GM12878 (cell line): ENCODE data around the gene TDRD9. TPM values are rescaled to one million over a fixed set of nuclear protein-coding genes. Genes with fewer than 3 reads are reported as not detected.

Experiments
- ATAC-seq: fragments of 200-7000 bp; cut with Tn5 transposase; 3 replicates; pipeline ENCODE4 v1.9.1; 2020; ENCODE audit warnings: mild to moderate bottlenecking, moderate library complexity
- BruUV-seq: library from RNA; stranded (reverse); fragments of 400-500 nt; replicated peaks from 2 replicates; lab custom pipeline; 2021; lab: Mats Ljungman, UMichigan
- CTCF ChIA-PET: fragments of 300-600 bp; sonication (Branson Sonifier 250); formaldehyde crosslinking; extraction: SDS; loops from one replicate; lab custom pipeline; 2021; ENCODE audit warnings: inconsistent platforms; lab: Yijun Ruan, JAX
- POLR2A ChIA-PET: fragments of 350-600 bp; formaldehyde crosslinking; extraction: SDS; loops from one replicate; lab custom pipeline; 2021; ENCODE audit warnings: inconsistent platforms; lab: Charles Lee
- RAD21 ChIA-PET: fragments of 300-600 bp; sonication (Branson Sonifier 250); formaldehyde crosslinking; loops from one replicate; lab custom pipeline; 2023; ENCODE audit warnings: antibody characterized with exemption; ENCODE audit not compliant: unreplicated experiment; lab: Charles Lee
- SMC1A ChIA-PET: fragments of 300-600 bp; sonication (Branson Sonifier 250); formaldehyde crosslinking; loops from one replicate; lab custom pipeline; 2023; ENCODE audit not compliant: unreplicated experiment, uncharacterized antibody; lab: Charles Lee
- DNase-seq: peaks from one replicate; pipeline ENCODE4 v3.0.0-alpha.2; 2011; ENCODE audit warnings: low read depth, low spot score
- FAIRE-seq: peaks from 3 replicates; lab custom pipeline; 2011; peaks lifted over from hg19 to GRCh38; lab: Jason Lieb, UNC
- H2AFZ ChIP-seq: 2 replicates; pipeline ENCODE4 v1.6.0; 2011; ENCODE audit warnings: low read depth, low read length, control low read depth; ENCODE audit not compliant: control insufficient read depth
- H3K27ac ChIP-seq: 2 replicates; pipeline ENCODE4 v1.5.1; 2011; ENCODE audit warnings: control low read depth; ENCODE audit not compliant: control insufficient read depth, insufficient read depth
- H3K27me3 ChIP-seq, 2 experiments: replicated peaks in 1 of 2; 2 replicates each; pipeline versions ENCODE4 v1.6.0 to v1.6.1; 2011; ENCODE audit warnings: low read length in 1 of 2; ENCODE audit not compliant: control insufficient read depth in 2 of 2, insufficient read depth in 2 of 2
- H3K36me3 ChIP-seq, 2 experiments: 2 replicates each; pipeline ENCODE4 v1.5.1; 2011; ENCODE audit warnings: low read length in 1 of 2; ENCODE audit not compliant: control insufficient read depth in 2 of 2, insufficient read depth in 2 of 2
- H3K4me1 ChIP-seq: 2 replicates; pipeline ENCODE4 v1.6.1; 2011; ENCODE audit warnings: mild to moderate bottlenecking, low read length, moderate library complexity, mixed read lengths; ENCODE audit not compliant: control insufficient read depth, insufficient read depth
- H3K4me2 ChIP-seq: 2 replicates; pipeline ENCODE4 v1.6.0; 2011; ENCODE audit warnings: control low read depth; ENCODE audit not compliant: control insufficient read depth, insufficient read depth
- H3K4me3 ChIP-seq: fragments of 200-600 bp; sonication (generic); 2 replicates; pipeline ENCODE4 v1.5.1; 2016
- H3K79me2 ChIP-seq: 2 replicates; pipeline ENCODE4 v1.6.0; 2011; ENCODE audit warnings: low read length; ENCODE audit not compliant: control insufficient read depth, insufficient read depth
- H3K9ac ChIP-seq: 2 replicates; pipeline ENCODE4 v1.8.0; 2011; ENCODE audit warnings: low read length, control low read depth, mixed read lengths; ENCODE audit not compliant: control insufficient read depth, insufficient read depth
- H3K9me3 ChIP-seq: replicated peaks from 3 replicates; pipeline ENCODE4 v1.5.1; 2011; ENCODE audit warnings: mild to moderate bottlenecking, low read length; ENCODE audit not compliant: control insufficient read depth, insufficient read depth
- H4K20me1 ChIP-seq: 2 replicates; pipeline ENCODE4 v1.6.0; 2011; ENCODE audit not compliant: control insufficient read depth, insufficient read depth
- ESRRA ChIP-seq: IDR thresholded peaks from 2 replicates; pipeline ENCODE4 v1.6.1; 2012; ENCODE audit warnings: mild to moderate bottlenecking, low read length, improper control_type of control experiment
- GATAD2B ChIP-seq: fragments of 450-650 bp; conservative IDR thresholded peaks from 2 replicates; pipeline ENCODE4 v1.6.1; 2017; ENCODE audit warnings: low read depth, mild to moderate bottlenecking, moderate library complexity
- HDAC6 ChIP-seq: fragments of 200-600 bp; sonication (generic); IDR thresholded peaks from one replicate; pipeline ENCODE4 v1.8.0; 2017; ENCODE audit warnings: antibody characterized with exemption; ENCODE audit not compliant: unreplicated experiment
- MTA2 ChIP-seq: fragments of 450-650 bp; IDR thresholded peaks from 2 replicates; pipeline ENCODE4 v1.6.1; 2016; ENCODE audit warnings: low read depth, mild to moderate bottlenecking, moderate library complexity
- MYC ChIP-seq: IDR thresholded peaks from 2 replicates; pipeline ENCODE4 v1.6.1; 2011; ENCODE audit warnings: mild to moderate bottlenecking, low read length, moderate library complexity, inconsistent platforms; ENCODE audit not compliant: insufficient read depth, insufficient replicate concordance, insufficient read length, severe bottlenecking
- SMC3 ChIP-seq: IDR thresholded peaks from 2 replicates; pipeline ENCODE4 v1.6.1; 2011; ENCODE audit warnings: low read length, improper control_type of control experiment, borderline replicate concordance
- TARDBP ChIP-seq: IDR thresholded peaks from 2 replicates; pipeline ENCODE4 v1.6.1; 2016; ENCODE audit warnings: borderline replicate concordance
- TCF3 ChIP-seq: IDR thresholded peaks from 2 replicates; pipeline ENCODE4 v1.6.1; 2012; ENCODE audit warnings: low read depth, mild to moderate bottlenecking, low read length, borderline replicate concordance; ENCODE audit not compliant: insufficient read depth
- TCF7 ChIP-seq: IDR thresholded peaks from 2 replicates; pipeline ENCODE4 v1.6.1; 2014; ENCODE audit warnings: antibody characterized with exemption, borderline replicate concordance
- WGBS: methylation state at CpG from one replicate; pipeline ENCODE4 v1.1.6; 2016; ENCODE audit warnings: low lambda C conversion rate; ENCODE audit not compliant: insufficient replicate concordance, insufficient coverage; ENCODE audit errors: missing lambda C conversion rate; 5-methylcytosine and 5-hydroxymethylcytosine counted together
- in situ Hi-C: fragments of 300-500 bp; cut with MboI; formaldehyde crosslinking; loops from 9 replicates; pipeline ENCODE4 v1.14.3; 2018; ENCODE audit warnings: mixed read lengths
- intact Hi-C: fragments of 100-400 bp; cut with micrococcal nuclease; formaldehyde crosslinking; loops from one replicate; pipeline ENCODE4 v1.14.2; 2022; ENCODE audit not compliant: unreplicated experiment
- polyA plus RNA-seq, 11 experiments: library from polyadenylated mRNA; depleted of rRNA in 4 of 11; unstranded in 6 of 11; stranded (reverse) in 5 of 11; fragments of >200 nt; fragmentation: Nextera tagmentation in 4 of 11; fragmentation: Illumina TruSeq in 1 of 11; extraction: Ambion mirVana in 4 of 11; extraction: Trizol in 1 of 11; gene quantifications; 1 replicate in 1 of 11; 2 replicates in 10 of 11; pipeline versions ENCODE4 v1.2.1 to v1.2.3, GENCODE V29; 2011 to 2016; ENCODE audit warnings: inconsistent platforms in 2 of 11, missing spikeins in 2 of 11, low read depth in 1 of 11
- total RNA-seq, 4 experiments: library from RNA; depleted of rRNA in 3 of 4; stranded (reverse); fragments of >200 nt in 3 of 4; fragmentation: Illumina TruSeq in 1 of 4; extraction: Trizol in 1 of 4; gene quantifications; 2 replicates each; pipeline versions ENCODE4 v1.2.1 to v1.2.3, GENCODE V29; 2013 to 2021
- TF ChIP-seq, protein P1 (sequence below): fragments of 450-650 bp; IDR thresholded peaks from 2 replicates; pipeline ENCODE4 v1.6.1; 2017; ENCODE audit warnings: low read depth, mild to moderate bottlenecking, moderate library complexity
- TF ChIP-seq, protein P2 (sequence below): fragments of 450-650 bp; conservative IDR thresholded peaks from 2 replicates; pipeline ENCODE4 v1.6.1; 2017; ENCODE audit warnings: mild to moderate bottlenecking, moderate library complexity

The TDRD9 gene
- total and polyA plus RNA-seq, 10 of the 15 experiments (the other 5 are each of a cell fraction or from before 2014, with no cell fraction given): 0.12 TPM; not detected in 9

DNA sequence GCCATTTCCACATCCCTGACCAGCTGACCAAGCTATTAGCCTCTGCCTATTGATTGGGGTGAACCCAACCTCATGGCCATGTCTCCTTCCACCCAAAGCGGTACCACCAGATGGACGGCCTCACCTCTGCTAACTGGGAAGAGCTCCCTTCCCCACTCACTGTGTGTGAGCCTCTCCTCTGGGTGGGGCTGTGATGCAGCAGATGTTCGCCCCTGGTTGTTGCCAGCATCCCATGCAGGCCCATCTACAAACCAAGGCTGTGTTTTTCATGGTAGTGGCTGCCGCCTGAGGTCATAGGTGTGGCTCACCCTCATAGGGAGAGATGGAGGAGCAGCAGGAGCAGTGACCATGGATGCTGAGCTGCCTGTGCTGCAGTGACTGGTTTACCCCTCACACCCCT, 61.7 kb downstream of the TDRD9 start:
- no peak overlapping the region for H3K9ac ChIP-seq
- no peak overlapping the region for H3K4me2 ChIP-seq
- SMC1A ChIA-PET: no interaction called here
- WGBS: 57% methylated on average over 4 of the region's 4 CpGs
- H3K79me2 ChIP-seq: no peaks in the 10 kb centered on the region
- no peaks in the 10 kb centered on the region for H4K20me1 ChIP-seq
- BruUV-seq: no TSS peak
- CTCF ChIA-PET: no interaction called here
- ATAC-seq (no peak), DNase-seq (no peak), FAIRE-seq (no peak)
- RAD21 ChIA-PET: no interaction called here
- no peak for TF ChIP-seq ESRRA
- TF ChIP-seq HDAC6: no peak
- no peak for TF ChIP-seq TCF3
- TF ChIP-seq MTA2: no peak
- TF ChIP-seq GATAD2B: no peak
- TF ChIP-seq, protein P1, sequence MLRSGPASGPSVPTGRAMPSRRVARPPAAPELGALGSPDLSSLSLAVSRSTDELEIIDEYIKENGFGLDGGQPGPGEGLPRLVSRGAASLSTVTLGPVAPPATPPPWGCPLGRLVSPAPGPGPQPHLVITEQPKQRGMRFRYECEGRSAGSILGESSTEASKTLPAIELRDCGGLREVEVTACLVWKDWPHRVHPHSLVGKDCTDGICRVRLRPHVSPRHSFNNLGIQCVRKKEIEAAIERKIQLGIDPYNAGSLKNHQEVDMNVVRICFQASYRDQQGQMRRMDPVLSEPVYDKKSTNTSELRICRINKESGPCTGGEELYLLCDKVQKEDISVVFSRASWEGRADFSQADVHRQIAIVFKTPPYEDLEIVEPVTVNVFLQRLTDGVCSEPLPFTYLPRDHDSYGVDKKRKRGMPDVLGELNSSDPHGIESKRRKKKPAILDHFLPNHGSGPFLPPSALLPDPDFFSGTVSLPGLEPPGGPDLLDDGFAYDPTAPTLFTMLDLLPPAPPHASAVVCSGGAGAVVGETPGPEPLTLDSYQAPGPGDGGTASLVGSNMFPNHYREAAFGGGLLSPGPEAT: no peak
- no peak for TF ChIP-seq MYC
- TF ChIP-seq TCF7: no peak
- TF ChIP-seq, protein P2, sequence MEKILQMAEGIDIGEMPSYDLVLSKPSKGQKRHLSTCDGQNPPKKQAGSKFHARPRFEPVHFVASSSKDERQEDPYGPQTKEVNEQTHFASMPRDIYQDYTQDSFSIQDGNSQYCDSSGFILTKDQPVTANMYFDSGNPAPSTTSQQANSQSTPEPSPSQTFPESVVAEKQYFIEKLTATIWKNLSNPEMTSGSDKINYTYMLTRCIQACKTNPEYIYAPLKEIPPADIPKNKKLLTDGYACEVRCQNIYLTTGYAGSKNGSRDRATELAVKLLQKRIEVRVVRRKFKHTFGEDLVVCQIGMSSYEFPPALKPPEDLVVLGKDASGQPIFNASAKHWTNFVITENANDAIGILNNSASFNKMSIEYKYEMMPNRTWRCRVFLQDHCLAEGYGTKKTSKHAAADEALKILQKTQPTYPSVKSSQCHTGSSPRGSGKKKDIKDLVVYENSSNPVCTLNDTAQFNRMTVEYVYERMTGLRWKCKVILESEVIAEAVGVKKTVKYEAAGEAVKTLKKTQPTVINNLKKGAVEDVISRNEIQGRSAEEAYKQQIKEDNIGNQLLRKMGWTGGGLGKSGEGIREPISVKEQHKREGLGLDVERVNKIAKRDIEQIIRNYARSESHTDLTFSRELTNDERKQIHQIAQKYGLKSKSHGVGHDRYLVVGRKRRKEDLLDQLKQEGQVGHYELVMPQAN: no peak
- TF ChIP-seq SMC3: no peak
- TF ChIP-seq TARDBP: no peak
- peaks cover 2% of the 10 kb centered on the region; the same call in 2 of the 3 replicates for H3K9me3 ChIP-seq
- H3K27ac ChIP-seq: no peak overlapping the region
- H3K4me1 ChIP-seq: no peaks in the 10 kb centered on the region
- intact Hi-C loops: no loop called here
- no peak overlapping the region for H3K4me3 ChIP-seq
- H2AFZ ChIP-seq: no peak overlapping the region
- no peaks in the 10 kb centered on the region for H3K36me3 ChIP-seq
- H3K27me3 ChIP-seq: peaks cover 0 to 1% of the 10 kb centered on the region in 2 experiments; a peak in 2 of 4 replicates
- POLR2A ChIA-PET: no interaction called here
- in situ Hi-C loops: no loop called here
